SU-DHL-6 (cell line): ENCODE measurements around the gene ZC3HAV1.

Experiments used
- H2AFZ ChIP-seq: fragments of 200-600 bp; sonication (generic); 2 replicates; pipeline ENCODE4 v1.6.1; 2014; ENCODE audit warnings: low read depth, mild to moderate bottlenecking, moderate library complexity, mixed read lengths, antibody characterized with exemption, low read length; ENCODE audit not compliant: severe bottlenecking
- H3F3A ChIP-seq: fragments of 200-600 bp; shearing (Covaris generic); 2 replicates; pipeline ENCODE4 v1.6.0; 2016; ENCODE audit warnings: antibody characterized with exemption, mild to moderate bottlenecking; ENCODE audit not compliant: insufficient read depth
- H3K27ac ChIP-seq: fragments of 200-600 bp; sonication (generic); 2 replicates; pipeline ENCODE4 v1.5.1; 2016; ENCODE audit warnings: low read depth, mild to moderate bottlenecking, low read length, moderate library complexity, mixed read lengths
- H3K27me3 ChIP-seq: fragments of 200-600 bp; sonication (generic), shearing (Covaris generic); 2 replicates; pipeline ENCODE4 v1.6.0; 2014; ENCODE audit warnings: mild to moderate bottlenecking, low read length
- H3K36me3 ChIP-seq: fragments of 200-600 bp; sonication (generic); 2 replicates; pipeline ENCODE4 v1.6.1; 2014; ENCODE audit warnings: mild to moderate bottlenecking, low read length, mixed read lengths
- H3K4me2 ChIP-seq: fragments of 300-600, 200-600 bp; shearing (Covaris generic), sonication (generic); 2 replicates; pipeline ENCODE4 v1.6.0; 2014; ENCODE audit warnings: low read length, low read depth, mild to moderate bottlenecking; ENCODE audit not compliant: poor library complexity, severe bottlenecking
- H3K4me3 ChIP-seq: fragments of 200-600 bp; sonication (generic); 2 replicates; pipeline ENCODE4 v1.5.1; 2014; ENCODE audit warnings: antibody characterized with exemption, low read length, mild to moderate bottlenecking, mixed read lengths; ENCODE audit not compliant: insufficient read depth, poor library complexity, severe bottlenecking
- H3K79me2 ChIP-seq: fragments of 200-600 bp; sonication (generic); 2 replicates; pipeline ENCODE4 v1.6.1; 2014; ENCODE audit warnings: mild to moderate bottlenecking, low read length, moderate library complexity; ENCODE audit not compliant: insufficient read depth
- H3K9ac ChIP-seq: fragments of 200-600 bp; sonication (generic); 2 replicates; pipeline ENCODE4 v1.7.0; 2014; ENCODE audit warnings: mild to moderate bottlenecking, low read length
- H3K9me2 ChIP-seq: fragments of 200-600 bp; sonication (generic); replicated peaks from 2 replicates; pipeline ENCODE4 v1.6.1; 2014; ENCODE audit warnings: low read length; ENCODE audit not compliant: insufficient read depth
- H3K9me3 ChIP-seq: fragments of 200-600 bp; sonication (generic); 2 replicates; pipeline ENCODE4 v1.6.1; 2014; ENCODE audit warnings: low read length, mixed read lengths; ENCODE audit not compliant: insufficient read depth
- H4K20me1 ChIP-seq: fragments of 200-600 bp; sonication (generic); 2 replicates; pipeline ENCODE4 v1.6.1; 2014; ENCODE audit warnings: low read depth, mild to moderate bottlenecking, antibody characterized with exemption, low read length, moderate library complexity, mixed read lengths
- CTCF ChIP-seq: fragments of 200-600 bp; sonication (generic); IDR thresholded peaks from one replicate; pipeline ENCODE4 v1.5.1; 2017; ENCODE audit warnings: antibody characterized with exemption, mild to moderate bottlenecking, low read length, moderate library complexity; ENCODE audit not compliant: insufficient read depth, poor library complexity, severe bottlenecking
- EZH2phosphoT487 ChIP-seq: fragments of 200-600 bp; sonication (generic), shearing (Covaris generic); conservative IDR thresholded peaks from 2 replicates; pipeline ENCODE4 v1.6.1; 2018; ENCODE audit warnings: mild to moderate bottlenecking, antibody characterized with exemption, low read length, moderate library complexity, mixed read lengths

The ZC3HAV1 gene

DNA sequence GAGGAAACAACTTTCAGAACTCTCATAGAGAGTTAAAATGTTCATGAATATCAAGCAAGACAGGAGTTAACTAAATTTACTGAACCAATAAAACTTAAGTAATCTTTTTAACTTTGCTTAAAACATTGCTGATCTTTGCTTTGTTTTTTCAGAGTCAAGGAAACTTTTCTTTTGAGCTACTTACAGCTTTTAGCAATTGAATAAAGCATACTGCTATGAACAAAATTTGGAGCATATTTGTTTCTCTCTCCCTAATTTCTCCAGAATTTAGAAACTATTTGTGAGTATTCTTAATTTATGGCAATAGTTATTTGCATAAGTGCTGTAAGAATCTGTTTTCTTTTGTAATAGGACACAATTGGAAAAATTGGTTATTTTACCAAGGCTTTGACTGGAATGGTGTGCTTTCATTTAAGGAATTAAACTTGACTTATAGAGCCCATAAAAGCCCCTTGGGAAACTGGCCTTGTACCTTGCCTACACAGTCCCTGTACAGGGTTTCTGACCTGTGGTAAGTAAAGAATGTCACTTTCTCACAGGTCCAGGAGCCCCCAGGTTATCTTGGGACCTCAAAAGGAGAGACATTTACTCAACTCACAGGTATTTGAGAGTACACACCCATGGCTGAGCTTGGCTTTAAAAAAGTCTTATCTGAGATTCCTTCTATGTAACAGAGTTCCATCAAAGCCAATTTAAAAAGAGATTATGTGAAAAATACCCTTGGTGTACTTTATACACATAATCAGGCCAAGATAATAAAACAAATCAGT lies 105.0 kb downstream of the ZC3HAV1 start:
- Histone ChIP-seq H3K79me2 (no peaks in the 10 kb centered on the region), H3K9me2 (no peaks in the 10 kb centered on the region), H3K36me3 (peaks cover 5% of the 10 kb centered on the region; the same call in 1 of the 2 replicates), H3K9ac (no peak overlapping the region), H3K27me3 (no peaks in the 10 kb centered on the region), H3K9me3 (peaks cover 12% of the 10 kb centered on the region; the same call in 1 of the 2 replicates), H3K27ac (no peak overlapping the region), H4K20me1 (no peaks in the 10 kb centered on the region), H3K4me2 (no peak overlapping the region), H2AFZ (no peak overlapping the region), H3F3A (no peaks in the 10 kb centered on the region), H3K4me3 (no peak overlapping the region)
- no peak for TF ChIP-seq CTCF
- no peak for TF ChIP-seq EZH2phosphoT487

GRCh38 chr7:138999414-138999813 lies 110.1 kb downstream of the ZC3HAV1 start:
- Histone ChIP-seq H3K9ac (no peak overlapping the region), H3K9me3 (peaks cover 5% of the 10 kb centered on the region; the same call in 1 of the 2 replicates), H3K79me2 (no peaks in the 10 kb centered on the region), H4K20me1 (no peaks in the 10 kb centered on the region), H3K36me3 (peaks cover 5% of the 10 kb centered on the region; the same call in 1 of the 2 replicates), H3K4me3 (no peak overlapping the region), H3F3A (no peaks in the 10 kb centered on the region), H3K9me2 (no peaks in the 10 kb centered on the region; the same call in 1 of the 2 replicates), H3K4me2 (no peak overlapping the region), H3K27ac (no peak overlapping the region), H3K27me3 (no peaks in the 10 kb centered on the region; the same call in 1 of the 2 replicates), H2AFZ (no peak overlapping the region)
- TF ChIP-seq CTCF: no peak
- TF ChIP-seq EZH2phosphoT487: no peak
